Right cardiac atrium (tissue), 5 donors: ENCODE data around the gene DNAJB12. TPM values are rescaled to one million over a fixed set of nuclear protein-coding genes. Genes with fewer than 3 reads are reported as not detected.

Experiments used
- ATAC-seq, 2 donors: fragments of 200-7000 bp; cut with Tn5 transposase; one replicate each; pipeline versions ENCODE4 v1.8.0 to v1.9.1; 2020; ENCODE audit warnings: moderate library complexity in 2 of 2, mild to moderate bottlenecking in 1 of 2
- DNase-seq, 3 donors: peaks; one replicate each; pipeline ENCODE4 v3.0.0-alpha.2; 2020
- H3K27ac ChIP-seq: one replicate; pipeline ENCODE4 v1.5.1; 2013; ENCODE audit warnings: mild to moderate bottlenecking, low read length, control low read depth, moderate library complexity
- H3K27me3 ChIP-seq: one replicate; pipeline ENCODE4 v1.6.1; 2013; ENCODE audit not compliant: control insufficient read depth, insufficient read depth
- H3K4me1 ChIP-seq: one replicate; pipeline ENCODE4 v1.6.1; 2013; ENCODE audit warnings: low read length; ENCODE audit not compliant: control insufficient read depth, insufficient read depth
- H3K4me3 ChIP-seq: one replicate; pipeline ENCODE4 v1.5.1; 2013; ENCODE audit warnings: low read length, control low read depth
- H3K9me3 ChIP-seq: one replicate; pipeline ENCODE4 v1.6.1; 2013; ENCODE audit warnings: low read length; ENCODE audit not compliant: control insufficient read depth
- whole genome bisulfite sequencing: extraction: QIAGEN DNeasy Blood & Tissue Kit; methylation state at CpG from one replicate; pipeline ENCODE4 v1.1.7; 2013; 5-methylcytosine and 5-hydroxymethylcytosine counted together
- intact Hi-C, 4 donors: fragments of 100-400 bp; cut with DNase I; formaldehyde crosslinking; loops; one replicate each; pipeline versions ENCODE4 v1.11.0 to v1.14.0; 2022 to 2023
- polyA plus RNA-seq: library from polyadenylated mRNA; stranded (reverse); fragments of 200-250 nt; gene quantifications from one replicate; pipeline ENCODE4 v1.2.3, GENCODE V29; 2013
- total RNA-seq, 4 donors: library from RNA; stranded (reverse); fragmentation: NEBNext Ultra II Directional; extraction: Animal tissue kit (Norgen Biotek cat#: 25700); gene quantifications; one replicate each; pipeline ENCODE4 v1.2.1, GENCODE V29; 2021
- donor health status: healthy with polysubstance abuse.
- donor health status: DM: no; HTN: yes; CAD: no.
- donor health status: DM: no; HTN: no; CAD: no.
- donor health status: DM: no; HTN: yes; CAD: no; lungs with severe emphysema.
- donor health status: DM: yes; HTN: yes; CAD: no.

Gene DNAJB12
- total and polyA plus RNA-seq, 5 donors: 25.8 to 35.0 (median 29.8) TPM

DNA sequence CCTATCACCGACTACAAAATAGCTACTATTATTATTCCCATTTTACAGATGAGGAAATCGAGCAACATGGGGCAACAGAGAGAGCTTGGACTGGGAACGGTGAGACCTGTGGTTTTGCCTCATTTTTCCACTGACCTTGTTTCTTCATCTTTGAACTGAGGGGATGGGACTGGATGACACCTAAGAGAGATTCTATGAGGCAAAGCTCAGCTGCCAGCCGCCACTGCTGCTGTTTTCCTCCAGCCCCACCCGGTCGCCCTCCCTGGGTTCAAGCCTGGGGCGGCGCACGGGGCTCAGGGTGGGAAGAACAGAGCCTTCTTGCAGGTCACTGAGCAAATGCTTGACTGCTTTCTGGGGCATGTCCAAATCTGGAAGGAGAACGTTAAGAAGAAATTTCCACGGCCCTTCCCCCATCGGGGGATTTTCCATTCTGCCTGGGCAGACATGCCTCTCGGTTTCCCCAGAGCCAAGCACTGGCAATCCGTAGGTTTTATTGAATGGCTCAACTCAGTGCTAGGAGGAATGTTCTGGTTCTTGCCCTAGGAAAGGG lies 68.7 kb downstream of the DNAJB12 start:
- Histone ChIP-seq H3K27me3 (no peaks in the 10 kb centered on the region), H3K4me3 (no peak overlapping the region), H3K4me1 (no peaks in the 10 kb centered on the region), H3K9me3 (no peaks in the 10 kb centered on the region), H3K27ac (no peak overlapping the region)
- DNase-seq (peak in 2 of 3 donors; percentile 36 to 64), ATAC-seq (peak; percentile 20 to 47)
- WGBS: 66% methylated on average over 14 of the region's 14 CpGs
- intact Hi-C loops: no loop called here

DNA sequence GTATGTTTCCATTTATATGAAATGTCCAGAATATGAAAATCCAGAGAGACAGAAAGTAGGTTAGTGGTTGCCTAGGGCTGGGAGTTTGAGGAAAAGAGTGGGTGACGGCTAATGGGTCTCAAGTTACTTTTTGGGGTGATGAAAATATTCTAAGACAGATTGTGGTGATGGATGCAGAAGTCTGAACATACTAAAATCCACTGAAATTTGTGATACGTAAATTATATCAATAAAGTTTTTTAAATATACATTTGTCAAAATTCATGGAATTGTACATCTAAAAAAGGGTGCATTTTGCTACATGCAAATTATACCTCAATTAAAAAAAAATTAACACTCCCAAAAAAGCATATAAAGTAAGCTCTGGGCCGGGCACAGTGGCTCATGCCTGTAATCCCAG lies 71.6 kb downstream of the DNAJB12 start:
- H3K27me3 ChIP-seq: no peaks in the 10 kb centered on the region
- no peak overlapping the region for H3K4me3 ChIP-seq
- no peaks in the 10 kb centered on the region for H3K4me1 ChIP-seq
- DNase-seq: no peak
- no peak for ATAC-seq
- H3K9me3 ChIP-seq: no peaks in the 10 kb centered on the region
- 95% methylated on average over 3 of the region's 3 CpGs for WGBS
- intact Hi-C loops: no loop called here
- H3K27ac ChIP-seq: no peak overlapping the region

Other genes with a start within 250 kb of the DNAJB12 start
- 100 to 1,000 TPM; 190 to 236 (median 223) TPM for gene ANAPC16, start 138.9 kb downstream of the DNAJB12 start, total RNA-seq
- gene ANAPC16, start 138.9 kb downstream of the DNAJB12 start, polyA plus RNA-seq: 287 TPM
- gene ASCC1, start 138.6 kb downstream of the DNAJB12 start, total RNA-seq: 10 to 100 TPM; 27.6 to 37.9 (median 32.8) TPM
- gene ASCC1, start 138.6 kb downstream of the DNAJB12 start, polyA plus RNA-seq: 26.0 TPM
- gene DDIT4, start 81.0 kb downstream of the DNAJB12 start, total RNA-seq: 100 to 1,000 TPM in 1 of 4 donors, 10 to 100 TPM in 3; 33.0 to 113 (median 76.5) TPM
- 53.6 TPM for gene DDIT4, start 81.0 kb downstream of the DNAJB12 start, polyA plus RNA-seq